ENCODE measurements around the gene NUAK2. TPM values are rescaled to one million over a fixed set of nuclear protein-coding genes. Genes with fewer than 3 reads are reported as not detected.

NUAK2 gene
- total and polyA plus RNA-seq, 2 experiments from 2014 or later = 3.0 to 3.8 TPM

DNA sequence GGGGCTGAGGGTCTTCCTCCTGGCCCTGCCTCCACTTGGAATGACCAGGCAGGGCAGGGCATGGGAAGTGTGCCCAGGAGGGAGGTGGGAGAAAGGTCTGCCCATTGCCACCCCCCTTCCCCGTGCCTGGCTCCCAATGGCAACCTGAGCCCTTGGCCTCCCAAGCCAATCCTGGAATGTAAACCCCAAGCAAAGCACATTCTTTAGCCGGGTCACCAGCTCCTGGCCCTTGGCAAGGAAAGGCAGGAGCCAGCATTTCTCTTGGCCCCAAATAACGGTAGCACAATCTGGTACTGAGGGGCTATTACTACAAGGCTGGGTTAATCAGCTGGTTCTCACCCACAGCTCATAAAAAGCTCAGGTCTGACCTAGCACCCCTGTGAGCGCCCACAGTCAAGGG is 6.9 kb upstream of the NUAK2 start:
- H3K27ac ChIP-seq = no peak overlapping the region
- H3K4me3 ChIP-seq = no peak overlapping the region
- no peaks in the 10 kb centered on the region for H4K20me1 ChIP-seq (ENCODE audit: insufficient read depth)
- no peaks in the 10 kb centered on the region for H3K79me2 ChIP-seq (ENCODE audit: insufficient read depth)
- no peak overlapping the region for H2AFZ ChIP-seq
- no peak overlapping the region for H3K4me2 ChIP-seq (ENCODE audit: unreplicated experiment)
- peaks cover 25% of the 10 kb centered on the region for H3K27me3 ChIP-seq (replicated peaks; ENCODE audit: insufficient read depth)
- TF ChIP-seq EZH2 (IDR thresholded peaks at IDR 0.05; ENCODE audit: insufficient read depth, poor library complexity, severe bottlenecking) (no peak), EZH2phosphoT487 (IDR thresholded peaks at IDR 0.05; ENCODE audit: insufficient read depth, low read depth) (no peak)
- H3K4me1 ChIP-seq (ENCODE audit: insufficient read depth) = no peaks in the 10 kb centered on the region
- H3K9me2 ChIP-seq (ENCODE audit: insufficient read depth) = no peaks in the 10 kb centered on the region
- H3F3A ChIP-seq (ENCODE audit: insufficient read depth) = no peaks in the 10 kb centered on the region
- H3K9me3 ChIP-seq (ENCODE audit: low read depth) = no peaks in the 10 kb centered on the region
- in situ Hi-C loops (cut with MboI) = no loop called here
- H3K9ac ChIP-seq = no peak overlapping the region
- DNase-seq = no peak
- H3K36me3 ChIP-seq (ENCODE audit: low read depth) = no peaks in the 10 kb centered on the region
- WGBS, 2 experiments (ENCODE audit: low coverage in 1 of 2, low lambda C conversion rate in 2 of 2, missing lambda C conversion rate in 2 of 2) = 53 to 54% methylated on average over 3 to 4 of the region's 4 CpGs

- peak; percentile 33 for DNase-seq
- Histone ChIP-seq H3K9me2 (ENCODE audit: insufficient read depth) (no peaks in the 10 kb centered on the region), H3F3A (ENCODE audit: insufficient read depth) (no peaks in the 10 kb centered on the region), H4K20me1 (ENCODE audit: insufficient read depth) (no peaks in the 10 kb centered on the region), H3K36me3 (ENCODE audit: low read depth) (no peaks in the 10 kb centered on the region), H3K27ac (no peak overlapping the region), H3K9me3 (ENCODE audit: low read depth) (no peaks in the 10 kb centered on the region), H3K4me3 (no peak overlapping the region), H3K9ac (no peak overlapping the region), H3K27me3 (replicated peaks; ENCODE audit: insufficient read depth) (peaks cover 17% of the 10 kb centered on the region), H3K4me1 (ENCODE audit: insufficient read depth) (no peaks in the 10 kb centered on the region), H3K79me2 (ENCODE audit: insufficient read depth) (no peaks in the 10 kb centered on the region), H3K4me2 (ENCODE audit: unreplicated experiment) (no peak overlapping the region), H2AFZ (no peak overlapping the region)
- WGBS, 2 experiments (ENCODE audit: low coverage in 1 of 2, low lambda C conversion rate in 2 of 2, missing lambda C conversion rate in 2 of 2) = 69 to 70% methylated on average over 11 of the region's 11 CpGs
- in situ Hi-C loops (cut with MboI) = no loop called here
- no peak for TF ChIP-seq EZH2phosphoT487 (IDR thresholded peaks at IDR 0.05; ENCODE audit: insufficient read depth, low read depth)
- TF ChIP-seq EZH2 (IDR thresholded peaks at IDR 0.05; ENCODE audit: insufficient read depth, poor library complexity, severe bottlenecking) = no peak
These were observed 5.4 kb upstream of the NUAK2 start for GRCh38 chr1:205326812-205327466.

DNA sequence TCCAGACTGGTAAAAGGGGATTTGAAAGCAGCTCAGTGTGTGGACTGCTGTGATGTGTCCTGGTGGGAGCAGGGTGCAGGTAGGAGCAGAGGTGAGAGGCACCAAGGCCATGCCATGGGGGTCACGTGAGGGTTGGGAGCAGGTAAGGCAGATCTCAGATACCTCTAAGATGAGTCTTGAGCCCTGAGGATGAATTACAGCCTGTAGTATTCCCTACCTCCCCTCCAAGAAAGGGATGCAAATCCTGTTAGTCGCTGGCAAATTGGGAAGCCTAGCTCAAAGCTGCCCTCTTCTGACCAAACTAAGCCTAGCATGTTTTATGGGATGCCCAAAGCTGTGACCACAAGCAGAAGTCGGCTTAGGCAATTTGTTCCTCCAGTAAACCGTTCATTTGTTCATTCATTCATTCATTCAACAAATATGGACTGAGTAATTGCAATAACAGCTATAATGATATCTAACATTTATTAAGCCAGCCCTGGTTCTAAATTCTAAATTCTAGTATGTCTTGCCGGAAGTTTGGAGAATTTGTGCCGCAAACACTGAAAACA is 3.9 kb upstream of the NUAK2 start:
- no peaks in the 10 kb centered on the region for H3K36me3 ChIP-seq (ENCODE audit: low read depth)
- no peak for TF ChIP-seq EZH2 (IDR thresholded peaks at IDR 0.05; ENCODE audit: insufficient read depth, poor library complexity, severe bottlenecking)
- no peak for TF ChIP-seq EZH2phosphoT487 (IDR thresholded peaks at IDR 0.05; ENCODE audit: insufficient read depth, low read depth)
- H3K79me2 ChIP-seq (ENCODE audit: insufficient read depth) = peaks cover 10% of the 10 kb centered on the region
- no peak overlapping the region for H2AFZ ChIP-seq
- H3K4me1 ChIP-seq (ENCODE audit: insufficient read depth) = 0 out of 2 replicates have a peak, but pooled peaks cover 2% of the 10 kb centered on the region
- H3K9ac ChIP-seq = no peak overlapping the region
- no peaks in the 10 kb centered on the region for H3K9me2 ChIP-seq (ENCODE audit: insufficient read depth)
- peaks cover 14% of the 10 kb centered on the region for H3K27me3 ChIP-seq (replicated peaks; ENCODE audit: insufficient read depth)
- no peaks in the 10 kb centered on the region for H4K20me1 ChIP-seq (ENCODE audit: insufficient read depth)
- WGBS, 2 experiments (ENCODE audit: low coverage in 1 of 2, low lambda C conversion rate in 2 of 2, missing lambda C conversion rate in 2 of 2) = 33% methylated on average over 6 of the region's 6 CpGs
- in situ Hi-C loops (cut with MboI) = no loop called here
- H3K4me2 ChIP-seq (ENCODE audit: unreplicated experiment) = no peak overlapping the region
- H3K9me3 ChIP-seq (ENCODE audit: low read depth) = no peaks in the 10 kb centered on the region
- peak; percentile 75 for DNase-seq
- H3K4me3 ChIP-seq = no peak overlapping the region
- no peaks in the 10 kb centered on the region for H3F3A ChIP-seq (ENCODE audit: insufficient read depth)
- H3K27ac ChIP-seq = no peak overlapping the region

DNA sequence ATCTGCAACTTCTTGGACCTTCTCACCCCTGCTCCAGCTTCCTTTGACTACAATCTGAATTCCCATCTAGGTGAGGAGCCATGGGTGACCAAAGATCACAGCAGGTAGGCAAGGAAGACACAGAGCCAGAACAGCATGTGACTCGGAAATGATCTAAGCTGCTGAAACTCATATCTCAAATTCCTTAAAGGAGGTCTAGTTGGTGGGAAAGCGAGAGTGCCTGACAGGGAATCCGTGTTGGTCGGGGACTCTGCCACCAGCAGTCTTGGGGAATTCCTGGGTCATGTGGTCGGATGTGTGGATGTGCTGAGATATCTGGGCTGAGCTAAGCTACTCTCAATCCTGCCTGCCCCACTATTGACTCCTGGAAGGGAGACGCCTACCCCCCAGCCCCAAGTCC is 3.2 kb upstream of the NUAK2 start:
- Histone ChIP-seq H3K27me3 (replicated peaks; ENCODE audit: insufficient read depth) (peaks cover 11% of the 10 kb centered on the region; the same call in 1 of the 2 replicates), H3K9ac (no peak overlapping the region), H3K4me1 (ENCODE audit: insufficient read depth) (peaks cover 6% of the 10 kb centered on the region), H3K4me2 (ENCODE audit: unreplicated experiment) (no peak overlapping the region), H3K9me3 (ENCODE audit: low read depth) (no peaks in the 10 kb centered on the region), H3K9me2 (ENCODE audit: insufficient read depth) (no peaks in the 10 kb centered on the region), H3K36me3 (ENCODE audit: low read depth) (no peaks in the 10 kb centered on the region), H2AFZ (no peak overlapping the region), H4K20me1 (ENCODE audit: insufficient read depth) (no peaks in the 10 kb centered on the region), H3K27ac (no peak overlapping the region), H3K79me2 (ENCODE audit: insufficient read depth) (peaks cover 17% of the 10 kb centered on the region), H3F3A (ENCODE audit: insufficient read depth) (peaks cover 3% of the 10 kb centered on the region; the same call in 1 of the 2 replicates), H3K4me3 (no peak overlapping the region)
- TF ChIP-seq EZH2 (IDR thresholded peaks at IDR 0.05; ENCODE audit: insufficient read depth, poor library complexity, severe bottlenecking) = no peak
- no peak for TF ChIP-seq EZH2phosphoT487 (IDR thresholded peaks at IDR 0.05; ENCODE audit: insufficient read depth, low read depth)
- in situ Hi-C loops (cut with MboI) = loop anchor here (5.0 kb wide), 1 partner anchor 47 kb away; no protein-coding TSS in a partner anchor
- DNase-seq = peak; percentile 4
- 73 to 78% methylated on average over 6 of the region's 6 CpGs for WGBS, 2 experiments (ENCODE audit: low coverage in 1 of 2, low lambda C conversion rate in 2 of 2, missing lambda C conversion rate in 2 of 2)

Measured in GM23248 (cell line).